Fibroblast of the aortic adventitia (primary cell): Measurements from ENCODE around the gene ARSA. TPM values are rescaled to one million over a fixed set of nuclear protein-coding genes. Genes with fewer than 3 reads are reported as not detected.
"Not testable (repeated sequence)": the region's sequence is repeated elsewhere in the genome, so short reads cannot be mapped to it uniquely, and the experiment has no call there.

ENCODE experiments used
- DNase-seq: peaks from one replicate; pipeline ENCODE4 v3.0.0-alpha.2; 2010; ENCODE audit warnings: low read depth
- H3K4me3 ChIP-seq: 2 replicates; pipeline ENCODE4 v1.5.1; 2011; ENCODE audit warnings: low read depth, mild to moderate bottlenecking, control low read depth, low read length, moderate library complexity
- CTCF ChIP-seq: IDR thresholded peaks from 2 replicates; pipeline ENCODE4 v1.5.1; 2011; ENCODE audit warnings: mild to moderate bottlenecking, low read length, control low read depth, inconsistent platforms; ENCODE audit not compliant: insufficient read depth
- total RNA-seq: library from RNA; depleted of rRNA; stranded (reverse); fragments of >200 nt; gene quantifications from 2 replicates; pipeline ENCODE4 v1.2.3, GENCODE V29; 2012; ENCODE audit warnings: low replicate concordance

Gene ARSA
- total RNA-seq, 1 donor, result 21.9 TPM

- no peak for TF ChIP-seq CTCF
- H3K4me3 ChIP-seq, result no peak overlapping the region
- no peak for DNase-seq
These were observed 19.0 kb downstream of the ARSA start for GRCh38 chr22:50608996-50609395.

GRCh38 chr22:50608058-50608840 lies 19.7 kb downstream of the ARSA start:
- DNase-seq, result not testable (repeated sequence)

GRCh38 chr22:50607659-50608020 lies 20.3 kb downstream of the ARSA start:
- no peak for TF ChIP-seq CTCF
- no peak for DNase-seq
- H3K4me3 ChIP-seq, result no peak overlapping the region

More at GRCh38 chr22:50608058-50608840, 19.7 kb downstream of the ARSA start:
- not testable (repeated sequence) for H3K4me3 ChIP-seq

- TF ChIP-seq CTCF, result no peak
- no peak for DNase-seq
- H3K4me3 ChIP-seq, result no peak overlapping the region
These were observed 20.9 kb downstream of the ARSA start for GRCh38 chr22:50606946-50607658.

DNA sequence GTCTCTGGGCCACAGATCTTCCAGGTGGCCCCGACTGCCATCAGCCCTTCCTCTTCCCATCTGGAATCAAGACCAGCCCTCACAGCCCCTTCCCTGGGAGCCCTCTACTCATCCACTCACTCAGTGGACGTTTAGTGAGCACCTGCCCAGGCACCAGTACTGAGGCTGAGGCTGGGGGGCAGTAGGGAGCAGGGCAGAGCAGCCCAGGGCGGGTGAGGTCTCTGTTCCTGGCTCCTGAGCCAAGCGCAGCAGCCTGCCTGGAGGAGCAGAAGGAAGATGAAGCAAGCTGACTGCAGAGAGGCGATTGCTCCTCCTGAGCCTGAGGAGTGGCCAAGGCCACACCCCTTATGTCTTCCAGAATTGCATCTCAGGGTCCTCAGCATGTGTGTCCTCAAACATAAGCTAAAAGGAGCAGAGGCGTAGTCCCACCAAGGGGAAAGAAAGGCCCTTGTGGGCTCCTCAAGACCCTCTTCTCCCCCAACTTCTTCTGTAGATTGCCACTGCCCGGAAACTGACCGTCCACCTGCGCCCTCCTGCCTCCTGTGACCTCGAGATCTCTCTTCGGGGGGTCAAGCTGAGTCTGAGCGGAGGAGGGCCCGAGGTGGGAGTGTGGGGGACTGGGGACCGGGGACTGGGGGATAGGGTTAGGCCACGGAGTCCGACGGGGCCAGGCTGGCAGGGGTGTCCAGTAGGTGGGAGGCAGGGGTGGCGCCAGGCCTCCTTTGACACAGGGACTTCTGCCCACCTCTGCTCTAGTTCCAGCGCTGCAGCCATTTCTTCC lies 21.6 kb downstream of the ARSA start:
- no peak for DNase-seq

GRCh38 chr22:50605613-50606074 lies 22.3 kb downstream of the ARSA start:
- DNase-seq, result no peak
- TF ChIP-seq CTCF, result no peak

More for the DNA sequence above, 21.6 kb downstream of the ARSA start:
- H3K4me3 ChIP-seq, result no peak overlapping the region
- TF ChIP-seq CTCF, result no peak

GRCh38 chr22:50605002-50605612 lies 22.8 kb downstream of the ARSA start:
- no peak overlapping the region for H3K4me3 ChIP-seq
- no peak for TF ChIP-seq CTCF
- DNase-seq, result no peak

More at GRCh38 chr22:50605613-50606074, 22.3 kb downstream of the ARSA start:
- H3K4me3 ChIP-seq, result no peak overlapping the region
